Trophoblast cell (in vitro differentiated cells and primary cell): ENCODE data around the gene GATB.

Experiments
- DNase-seq, 2 donors: peaks; one replicate each; pipeline ENCODE4 v3.0.0-alpha.2; 2016
- H2AFZ ChIP-seq: 2 replicates; pipeline ENCODE4 v1.6.1; 2013; ENCODE audit warnings: low read length, moderate library complexity, mild to moderate bottlenecking; ENCODE audit not compliant: insufficient read depth, poor library complexity
- H2AK5ac ChIP-seq: 2 replicates; pipeline ENCODE4 v1.6.1; 2013; ENCODE audit warnings: mild to moderate bottlenecking, low read length
- H2BK120ac ChIP-seq: 2 replicates; pipeline ENCODE4 v1.6.1; 2013; ENCODE audit warnings: low read length, mild to moderate bottlenecking, moderate library complexity; ENCODE audit not compliant: insufficient read depth, poor library complexity
- H2BK12ac ChIP-seq: 2 replicates; pipeline ENCODE4 v1.6.1; 2013; ENCODE audit warnings: mild to moderate bottlenecking, low read length, moderate library complexity
- H2BK5ac ChIP-seq: 2 replicates; pipeline ENCODE4 v1.6.1; 2013; ENCODE audit warnings: low read length, low read depth, moderate library complexity, mild to moderate bottlenecking; ENCODE audit not compliant: poor library complexity
- H3K14ac ChIP-seq: 2 replicates; pipeline ENCODE4 v1.6.1; 2013; ENCODE audit warnings: mild to moderate bottlenecking, low read length
- H3K18ac ChIP-seq: 2 replicates; pipeline ENCODE4 v1.6.1; 2013; ENCODE audit warnings: mild to moderate bottlenecking, low read length
- H3K23ac ChIP-seq: 2 replicates; pipeline ENCODE4 v1.6.1; 2013; ENCODE audit warnings: low read length
- H3K27ac ChIP-seq: 2 replicates; pipeline ENCODE4 v1.5.1; 2013; ENCODE audit warnings: low read depth, mild to moderate bottlenecking, inconsistent platforms, low read length, moderate library complexity
- H3K27me3 ChIP-seq: 2 replicates; pipeline ENCODE4 v1.6.1; 2013; ENCODE audit warnings: inconsistent platforms, mild to moderate bottlenecking, low read length, moderate library complexity; ENCODE audit not compliant: insufficient read depth
- H3K36me3 ChIP-seq, 2 experiments: 1 replicate in 1 of 2; 2 replicates in 1 of 2; pipeline ENCODE4 v1.6.1; 2013; ENCODE audit warnings: low read length in 2 of 2, mild to moderate bottlenecking in 2 of 2, moderate library complexity in 1 of 2; ENCODE audit not compliant: insufficient read depth in 2 of 2, control insufficient read depth in 1 of 2
- H3K4ac ChIP-seq: 2 replicates; pipeline ENCODE4 v1.6.1; 2013; ENCODE audit warnings: low read depth, mild to moderate bottlenecking, low read length, moderate library complexity
- H3K4me1 ChIP-seq, 2 experiments: 1 replicate in 1 of 2; 2 replicates in 1 of 2; pipeline ENCODE4 v1.6.1; 2013; ENCODE audit warnings: low read length in 2 of 2, mild to moderate bottlenecking in 2 of 2, moderate library complexity in 1 of 2; ENCODE audit not compliant: insufficient read depth in 2 of 2, control insufficient read depth in 1 of 2
- H3K4me2 ChIP-seq: 2 replicates; pipeline ENCODE4 v1.6.1; 2013; ENCODE audit warnings: inconsistent platforms, mild to moderate bottlenecking, low read length, moderate library complexity
- H3K4me3 ChIP-seq: 2 replicates; pipeline ENCODE4 v1.5.1; 2013; ENCODE audit warnings: mild to moderate bottlenecking, low read depth, low read length, inconsistent platforms
- H3K79me1 ChIP-seq: one replicate; pipeline ENCODE4 v1.6.1; 2013; ENCODE audit warnings: low read length
- H3K79me2 ChIP-seq: 2 replicates; pipeline ENCODE4 v1.6.1; 2013; ENCODE audit warnings: low read length, mild to moderate bottlenecking; ENCODE audit not compliant: control insufficient read depth, insufficient read depth, poor library complexity
- H3K9ac ChIP-seq: 2 replicates; pipeline ENCODE4 v1.6.1; 2013; ENCODE audit warnings: mild to moderate bottlenecking, low read length
- H3K9me3 ChIP-seq: 2 replicates; pipeline ENCODE4 v1.6.1; 2013; ENCODE audit warnings: low read depth, mild to moderate bottlenecking, control low read depth, inconsistent platforms, low read length; ENCODE audit not compliant: insufficient read depth
- H4K12ac ChIP-seq: 2 replicates; pipeline ENCODE4 v1.6.1; 2013; ENCODE audit warnings: low read depth, mild to moderate bottlenecking, low read length, moderate library complexity
- H4K8ac ChIP-seq: 2 replicates; pipeline ENCODE4 v1.6.1; 2013; ENCODE audit warnings: low read depth, mild to moderate bottlenecking, low read length, moderate library complexity
- H4K91ac ChIP-seq: one replicate; pipeline ENCODE4 v1.6.1; 2013; ENCODE audit warnings: low read depth, mild to moderate bottlenecking, low read length, moderate library complexity
- WGBS: extraction: QIAGEN DNeasy Blood & Tissue Kit; methylation state at CpG from one replicate; pipeline ENCODE4 v1.1.7; 2013; ENCODE audit warnings: missing lambda C conversion rate; ENCODE audit not compliant: insufficient read length, insufficient coverage; ENCODE audit errors: extremely low coverage; 5-methylcytosine and 5-hydroxymethylcytosine counted together

Gene GATB

GRCh38 chr4:151688003-151688784 is 72.6 kb downstream of the GATB start:
- H3K27ac ChIP-seq = peak overlapping the region; percentile 93
- H3K4me3 ChIP-seq = no peak overlapping the region
- peak overlapping the region; percentile 27 for H2AK5ac ChIP-seq
- peaks cover 0 to 3% of the 10 kb centered on the region in 2 experiments for H3K36me3 ChIP-seq
- no peak overlapping the region for H4K12ac ChIP-seq
- no peak overlapping the region for H3K4ac ChIP-seq
- H3K4me2 ChIP-seq = peak overlapping the region; percentile 50
- H4K8ac ChIP-seq = peak overlapping the region; percentile 55
- no peaks in the 10 kb centered on the region for H3K27me3 ChIP-seq
- peak overlapping the region; percentile 42 for H2BK12ac ChIP-seq
- H2BK5ac ChIP-seq = peak overlapping the region; percentile 67
- H3K79me1 ChIP-seq = peaks cover 18% of the 10 kb centered on the region
- no peak overlapping the region for H3K9ac ChIP-seq
- no peaks in the 10 kb centered on the region for H3K9me3 ChIP-seq
- H3K18ac ChIP-seq = peak overlapping the region; percentile 54
- H2AFZ ChIP-seq = peak overlapping the region; percentile 23
- H3K23ac ChIP-seq = no peak overlapping the region
- H2BK120ac ChIP-seq = peak overlapping the region; percentile 50
- no peak for DNase-seq
- H3K14ac ChIP-seq = peak overlapping the region; percentile 68
- peaks cover 30 to 37% of the 10 kb centered on the region in 2 experiments for H3K4me1 ChIP-seq
- H3K79me2 ChIP-seq = peaks cover 3% of the 10 kb centered on the region
- no CpG with 5 or more reads among the region's 14 CpGs for WGBS
- peak overlapping the region; percentile 50 for H4K91ac ChIP-seq

- Histone ChIP-seq H4K12ac (no peak overlapping the region), H3K23ac (no peak overlapping the region), H3K18ac (peak overlapping the region; percentile 2), H2BK5ac (no peak overlapping the region), H2AK5ac (peak overlapping the region; percentile 27), H3K4me1 (peaks cover 30 to 37% of the 10 kb centered on the region in 2 experiments), H4K8ac (peak overlapping the region; percentile 55), H3K9me3 (no peaks in the 10 kb centered on the region), H3K79me1 (peaks cover 18% of the 10 kb centered on the region), H3K27me3 (no peaks in the 10 kb centered on the region), H3K27ac (peak overlapping the region; percentile 93), H3K4me3 (no peak overlapping the region), H3K36me3 (peaks cover 0 to 3% of the 10 kb centered on the region in 2 experiments), H3K14ac (peak overlapping the region; percentile 68), H4K91ac (peak overlapping the region; percentile 50), H2AFZ (no peak overlapping the region), H3K9ac (no peak overlapping the region), H3K4ac (peak overlapping the region; percentile 3), H3K79me2 (peaks cover 3% of the 10 kb centered on the region), H2BK120ac (peak overlapping the region; percentile 6), H3K4me2 (peak overlapping the region; percentile 50), H2BK12ac (peak overlapping the region; percentile 10)
- whole genome bisulfite sequencing = no CpG with 5 or more reads among the region's 11 CpGs
- no peak for DNase-seq
These were observed 73.7 kb downstream of the GATB start for GRCh38 chr4:151687021-151687640.

GRCh38 chr4:151685303-151685702 is 75.5 kb downstream of the GATB start:
- H3K4me3 ChIP-seq = no peak overlapping the region
- H3K4ac ChIP-seq = no peak overlapping the region
- no peak overlapping the region for H4K91ac ChIP-seq
- H3K9me3 ChIP-seq = no peaks in the 10 kb centered on the region
- H3K9ac ChIP-seq = no peak overlapping the region
- no peak overlapping the region for H3K27ac ChIP-seq
- H4K8ac ChIP-seq = no peak overlapping the region
- H3K27me3 ChIP-seq = no peaks in the 10 kb centered on the region
- peaks cover 16% of the 10 kb centered on the region for H3K79me1 ChIP-seq
- no peak overlapping the region for H2AFZ ChIP-seq
- WGBS = no CpG with 5 or more reads among the region's 5 CpGs
- no peak overlapping the region for H3K18ac ChIP-seq
- peaks cover 0 to 3% of the 10 kb centered on the region in 2 experiments for H3K36me3 ChIP-seq
- H2BK12ac ChIP-seq = no peak overlapping the region
- H2AK5ac ChIP-seq = no peak overlapping the region
- H3K23ac ChIP-seq = no peak overlapping the region
- no peak overlapping the region for H3K14ac ChIP-seq
- H2BK5ac ChIP-seq = no peak overlapping the region
- peaks cover 23 to 28% of the 10 kb centered on the region in 2 experiments for H3K4me1 ChIP-seq
- DNase-seq = no peak
- H3K4me2 ChIP-seq = no peak overlapping the region
- H3K79me2 ChIP-seq = peaks cover 3% of the 10 kb centered on the region
- no peak overlapping the region for H2BK120ac ChIP-seq
- H4K12ac ChIP-seq = no peak overlapping the region

- no peak overlapping the region for H2AK5ac ChIP-seq
- peaks cover 6% of the 10 kb centered on the region for H3K79me1 ChIP-seq
- H3K4me2 ChIP-seq = no peak overlapping the region
- no peak overlapping the region for H4K12ac ChIP-seq
- H3K18ac ChIP-seq = no peak overlapping the region
- H2AFZ ChIP-seq = no peak overlapping the region
- no peaks in the 10 kb centered on the region for H3K27me3 ChIP-seq
- H4K8ac ChIP-seq = no peak overlapping the region
- no peak overlapping the region for H2BK12ac ChIP-seq
- H3K36me3 ChIP-seq = peaks cover 0 to 3% of the 10 kb centered on the region in 2 experiments
- H3K4ac ChIP-seq = no peak overlapping the region
- H3K4me3 ChIP-seq = no peak overlapping the region
- H3K14ac ChIP-seq = no peak overlapping the region
- H3K23ac ChIP-seq = no peak overlapping the region
- no peak overlapping the region for H2BK5ac ChIP-seq
- H3K9ac ChIP-seq = no peak overlapping the region
- H2BK120ac ChIP-seq = no peak overlapping the region
- H3K79me2 ChIP-seq = no peaks in the 10 kb centered on the region
- no peak overlapping the region for H3K27ac ChIP-seq
- DNase-seq = no peak
- H3K4me1 ChIP-seq = peaks cover 19 to 22% of the 10 kb centered on the region in 2 experiments
- no peak overlapping the region for H4K91ac ChIP-seq
- WGBS = no CpG with 5 or more reads among the region's 4 CpGs
- H3K9me3 ChIP-seq = no peaks in the 10 kb centered on the region
These were observed 79.7 kb downstream of the GATB start for GRCh38 chr4:151681085-151681484.
